K562 (cell line): ENCODE data around the gene CRIM1. TPM values are rescaled to one million over a fixed set of nuclear protein-coding genes. Genes with fewer than 3 reads are reported as not detected.

Experiments used
- ATAC-seq: fragments of 200-7000 bp; cut with Tn5 transposase; 3 replicates; pipeline ENCODE4 v1.9.1; 2020; ENCODE audit warnings: moderate library complexity
- BruUV-seq: library from RNA; stranded (reverse); fragments of 400-500 nt; replicated peaks from 2 replicates; lab custom pipeline; 2021; lab: Mats Ljungman, UMichigan
- CTCF ChIA-PET: fragments of 300-600 bp; formaldehyde crosslinking; extraction: SDS; loops from one replicate; lab custom pipeline; 2021; ENCODE audit warnings: low intra/inter-chr PET ratio; lab: Yijun Ruan, JAX
- POLR2A ChIA-PET: fragments of 300-600, 350-650 bp; sonication (Branson Sonifier 250); formaldehyde crosslinking; extraction: SDS; loops from one replicate; lab custom pipeline; 2021; ENCODE audit warnings: antibody characterized with exemption, inconsistent platforms; lab: Yijun Ruan, JAX
- DNase-seq, 4 experiments: peaks; one replicate each; pipeline versions ENCODE4 v3.0.0 to v3.0.0-alpha.2; 2011 to 2018; ENCODE audit warnings: low spot score in 3 of 4, mixed read lengths in 3 of 4; ENCODE audit errors: extremely low read depth in 1 of 4
- FAIRE-seq: peaks from 2 replicates; lab custom pipeline; 2011; peaks lifted over from hg19 to GRCh38; lab: Jason Lieb, UNC
- H2AFZ ChIP-seq: 2 replicates; pipeline ENCODE4 v1.6.0; 2011; ENCODE audit warnings: low read depth, low read length, control low read depth, inconsistent platforms
- H3K27ac ChIP-seq: fragments of 200-600 bp; 3 replicates; pipeline ENCODE4 v1.8.0; 2011; ENCODE audit warnings: low read depth, mild to moderate bottlenecking, control low read depth, inconsistent platforms, low read length, moderate library complexity, mixed read lengths; ENCODE audit errors: extremely low read depth
- H3K27me3 ChIP-seq, 2 experiments: fragments of 300-600 bp in 1 of 2; 2 replicates in 1 of 2; 3 replicates in 1 of 2; pipeline versions ENCODE4 v1.6.0 to v1.8.0; 2011; ENCODE audit warnings: inconsistent platforms in 2 of 2, low read length in 2 of 2, mild to moderate bottlenecking in 1 of 2, mixed read lengths in 1 of 2, moderate library complexity in 1 of 2; ENCODE audit not compliant: control insufficient read depth in 2 of 2, insufficient read depth in 2 of 2
- H3K36me3 ChIP-seq: fragments of 300-600 bp; 3 replicates; pipeline ENCODE4 v1.8.0; 2011; ENCODE audit warnings: mild to moderate bottlenecking, low read length, inconsistent platforms; ENCODE audit not compliant: control insufficient read depth, insufficient read depth
- H3K4me1 ChIP-seq, 2 experiments: fragments of 200-600 bp in 1 of 2; replicated peaks in 1 of 2; 2 replicates in 1 of 2; 3 replicates in 1 of 2; pipeline versions ENCODE4 v1.5.1 to v1.8.0; 2011; ENCODE audit warnings: inconsistent platforms in 2 of 2, low read length in 2 of 2, mild to moderate bottlenecking in 1 of 2, mixed read lengths in 1 of 2, moderate library complexity in 1 of 2; ENCODE audit not compliant: control insufficient read depth in 2 of 2, insufficient read depth in 2 of 2
- H3K4me2 ChIP-seq: 2 replicates; pipeline ENCODE4 v1.6.1; 2011; ENCODE audit warnings: low read length, control low read depth, inconsistent platforms, mixed read lengths; ENCODE audit not compliant: insufficient read depth
- H3K4me3 ChIP-seq: fragments of 200-600 bp; sonication (generic), shearing (Covaris generic); 2 replicates; pipeline ENCODE4 v1.5.1; 2016; ENCODE audit warnings: control low read depth, inconsistent platforms
- H3K79me2 ChIP-seq: fragments of 200-600 bp; 3 replicates; pipeline ENCODE4 v1.8.0; 2011; ENCODE audit warnings: low read length, inconsistent platforms; ENCODE audit not compliant: control insufficient read depth, insufficient read depth
- H3K9ac ChIP-seq, 2 experiments: 2 replicates each; pipeline versions ENCODE4 v1.6.0 to v1.6.1; 2011; ENCODE audit warnings: low read depth in 2 of 2, low read length in 2 of 2, control low read depth in 1 of 2, inconsistent platforms in 1 of 2, mild to moderate bottlenecking in 1 of 2, mixed read lengths in 1 of 2; ENCODE audit not compliant: insufficient read depth in 1 of 2
- H3K9me1 ChIP-seq: one replicate; pipeline ENCODE4 v1.6.0; 2011; ENCODE audit warnings: inconsistent platforms, mild to moderate bottlenecking, low read length, moderate library complexity; ENCODE audit not compliant: control insufficient read depth, insufficient read depth
- H3K9me3 ChIP-seq: replicated peaks from 2 replicates; pipeline ENCODE4 v1.5.1; 2011; ENCODE audit warnings: low read depth, low read length, inconsistent platforms; ENCODE audit not compliant: control insufficient read depth, insufficient read depth
- H4K20me1 ChIP-seq: replicated peaks from 2 replicates; pipeline ENCODE4 v1.6.1; 2011; ENCODE audit warnings: low read length, inconsistent platforms, mixed read lengths; ENCODE audit not compliant: control insufficient read depth, insufficient read depth
- BHLHE40 ChIP-seq: IDR thresholded peaks from 2 replicates; pipeline ENCODE4 v1.6.1; 2011; ENCODE audit warnings: low read length, improper control_type of control experiment
- HMG20B ChIP-seq: fragments of 250-450 bp; sonication (Bioruptor Pico); IDR thresholded peaks from 2 replicates; pipeline ENCODE4 v1.5.0; 2021; ENCODE audit warnings: mild to moderate bottlenecking
- NFIC ChIP-seq: fragments of 450-650 bp; IDR thresholded peaks from 2 replicates; pipeline ENCODE4 v1.6.1; 2017; ENCODE audit warnings: mild to moderate bottlenecking, inconsistent platforms
- RBM14 ChIP-seq: fragments of 200-400 bp; formaldehyde crosslinking; IDR thresholded peaks from 2 replicates; pipeline ENCODE4 v1.6.1; 2018; ENCODE audit warnings: low read depth, mild to moderate bottlenecking, low read length, moderate library complexity, borderline replicate concordance; ENCODE audit not compliant: insufficient read depth
- SMAD3 ChIP-seq: fragments of 450-650 bp; formaldehyde crosslinking; conservative IDR thresholded peaks from 2 replicates; pipeline ENCODE4 v1.4.0; 2020; ENCODE audit warnings: mild to moderate bottlenecking
- WGBS: fragments of 100-300 bp; shearing (Covaris generic); methylation state at CpG from one replicate; pipeline ENCODE4 v1.1.6; 2016; ENCODE audit warnings: low coverage, mixed read lengths; ENCODE audit not compliant: insufficient coverage; ENCODE audit errors: missing lambda C conversion rate; 5-methylcytosine and 5-hydroxymethylcytosine counted together
- in situ Hi-C: fragments of 300-500 bp; cut with MboI; formaldehyde crosslinking; loops from 4 replicates; pipeline ENCODE4 v1.15.0; 2018; ENCODE audit warnings: inconsistent platforms, mixed read lengths
- intact Hi-C: fragments of 100-400 bp; cut with micrococcal nuclease; formaldehyde crosslinking; loops from 2 replicates; pipeline ENCODE4 v1.14.2; 2022
- polyA plus RNA-seq, 8 experiments: library from polyadenylated mRNA; depleted of rRNA in 4 of 8; stranded (reverse) in 5 of 8; unstranded in 3 of 8; fragments of >200 nt; fragmentation: Nextera tagmentation in 2 of 8; fragmentation: Illumina TruSeq in 1 of 8; extraction: Ambion mirVana in 2 of 8; extraction: Trizol in 1 of 8; gene quantifications; 2 replicates each; pipeline versions ENCODE4 v1.2.1 to v1.2.3, GENCODE V29; 2011 to 2014; ENCODE audit warnings: inconsistent platforms in 1 of 8, missing spikeins in 1 of 8
- total RNA-seq, 7 experiments: library from RNA; depleted of rRNA in 6 of 7; stranded (reverse); fragments of >200 nt in 6 of 7; fragmentation: Illumina TruSeq in 2 of 7; extraction: Trizol in 2 of 7; gene quantifications; 2 replicates each; pipeline versions ENCODE4 v1.2.1 to v1.2.3, GENCODE V29; 2011 to 2021; ENCODE audit warnings: low replicate concordance in 1 of 7
- TF ChIP-seq, protein P1 (sequence below): fragments of 450-650 bp; IDR thresholded peaks from one replicate; pipeline ENCODE4 v1.6.1; 2018; ENCODE audit warnings: mild to moderate bottlenecking, moderate library complexity; ENCODE audit not compliant: partially characterized antibody

Gene CRIM1
- total and polyA plus RNA-seq, 9 of the 15 experiments (the other 6 are each of a cell fraction or from before 2014, with no cell fraction given), result 0.01 to 0.36 (median 0.06) TPM; not detected in 1

DNA sequence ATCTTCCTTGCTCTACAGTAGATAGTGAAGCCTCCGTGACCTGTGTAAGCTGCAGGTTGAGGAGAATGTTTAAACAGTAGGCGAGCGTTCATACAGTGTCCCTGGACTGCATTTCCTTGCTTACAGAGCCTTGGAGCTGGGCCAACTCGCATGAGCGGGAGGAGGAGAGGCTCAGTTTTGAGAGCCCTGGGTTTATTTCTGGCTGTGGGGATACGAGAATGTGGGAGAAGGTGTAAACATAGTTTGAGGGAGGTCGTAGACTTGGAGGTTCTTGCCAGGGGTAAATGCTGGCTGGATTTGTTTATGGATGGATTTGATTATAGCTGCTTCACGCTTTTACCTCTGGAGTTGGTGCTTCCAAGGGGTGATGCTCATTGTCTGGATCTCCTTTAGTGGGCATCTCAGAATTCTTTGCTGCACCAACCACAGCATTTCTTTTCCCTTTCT, 20.8 kb downstream of the CRIM1 start:
- H3K79me2 ChIP-seq, result no peaks in the 10 kb centered on the region
- WGBS, result under 1% methylated on average over 8 of the region's 8 CpGs
- no peak overlapping the region for H3K9ac ChIP-seq
- H3K4me3 ChIP-seq, result no peak overlapping the region
- intact Hi-C loops, result no loop called here
- H3K9me1 ChIP-seq, result no peaks in the 10 kb centered on the region
- no peak overlapping the region for H3K27ac ChIP-seq
- H3K36me3 ChIP-seq, result no peaks in the 10 kb centered on the region
- CTCF ChIA-PET, result no interaction called here
- DNase-seq (peak in 1 of 4 experiments; percentile 10), FAIRE-seq (no peak), ATAC-seq (no peak)
- H2AFZ ChIP-seq, result no peak overlapping the region
- no peak for TF ChIP-seq RBM14
- TF ChIP-seq BHLHE40, result no peak
- TF ChIP-seq NFIC, result peak; percentile 43; the same call in 1 of the 2 replicates
- TF ChIP-seq, protein P1, sequence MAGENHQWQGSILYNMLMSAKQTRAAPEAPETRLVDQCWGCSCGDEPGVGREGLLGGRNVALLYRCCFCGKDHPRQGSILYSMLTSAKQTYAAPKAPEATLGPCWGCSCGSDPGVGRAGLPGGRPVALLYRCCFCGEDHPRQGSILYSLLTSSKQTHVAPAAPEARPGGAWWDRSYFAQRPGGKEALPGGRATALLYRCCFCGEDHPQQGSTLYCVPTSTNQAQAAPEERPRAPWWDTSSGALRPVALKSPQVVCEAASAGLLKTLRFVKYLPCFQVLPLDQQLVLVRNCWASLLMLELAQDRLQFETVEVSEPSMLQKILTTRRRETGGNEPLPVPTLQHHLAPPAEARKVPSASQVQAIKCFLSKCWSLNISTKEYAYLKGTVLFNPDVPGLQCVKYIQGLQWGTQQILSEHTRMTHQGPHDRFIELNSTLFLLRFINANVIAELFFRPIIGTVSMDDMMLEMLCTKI, result no peak
- TF ChIP-seq HMG20B (CRISPR knock-in tag), result no peak
- no peak for TF ChIP-seq SMAD3 (CRISPR knock-in tag)
- H4K20me1 ChIP-seq, result no peaks in the 10 kb centered on the region
- in situ Hi-C loops, result no loop called here
- BruUV-seq, result no TSS peak
- H3K4me2 ChIP-seq, result no peak overlapping the region
- POLR2A ChIA-PET, result interaction anchor here (1.2 kb wide), 1 partner anchor 16 kb away, joined by 3 read pairs; no protein-coding TSS in a partner anchor
- H3K4me1 ChIP-seq, result no peaks in the 10 kb centered on the region
- H3K27me3 ChIP-seq, result no peaks in the 10 kb centered on the region
- H3K9me3 ChIP-seq, result no peaks in the 10 kb centered on the region
